Stimulated activated CD8-positive, alpha-beta memory T cell treated with anti-CD3 and anti-CD28 coated beads, Interleukin-4, amount 100 ng/mL, for 48 hours (primary cell): ENCODE data around the gene GLIS1.

Source experiments
- DNase-seq: peaks from one replicate; pipeline ENCODE4 v3.0.0-alpha.2; 2020

GLIS1 gene

GRCh38 chr1:53476579-53476978 lies 262.4 kb downstream of the GLIS1 start:
- DNase-seq: no peak

- no peak for DNase-seq
Measured at GRCh38 chr1:53475664-53476063, 263.3 kb downstream of the GLIS1 start.

- DNase-seq: no peak
Measured at GRCh38 chr1:53473463-53473862, 265.5 kb downstream of the GLIS1 start.

- no peak for DNase-seq
Measured at GRCh38 chr1:53471000-53471399, 268.0 kb downstream of the GLIS1 start.

- DNase-seq: no peak
Measured at GRCh38 chr1:53470584-53470983, 268.4 kb downstream of the GLIS1 start.

- DNase-seq: no peak
Measured at GRCh38 chr1:53470155-53470554, 268.8 kb downstream of the GLIS1 start.

GRCh38 chr1:53469373-53469772 lies 269.6 kb downstream of the GLIS1 start:
- no peak for DNase-seq

GRCh38 chr1:53468374-53468773 lies 270.6 kb downstream of the GLIS1 start:
- no peak for DNase-seq

- no peak for DNase-seq
Measured at GRCh38 chr1:53467391-53467790, 271.6 kb downstream of the GLIS1 start.

GRCh38 chr1:53465023-53465957 lies 273.7 kb downstream of the GLIS1 start:
- no peak for DNase-seq

GRCh38 chr1:53463961-53464899 lies 274.7 kb downstream of the GLIS1 start:
- no peak for DNase-seq

- DNase-seq: no peak
Measured at GRCh38 chr1:53462769-53463501, 276.0 kb downstream of the GLIS1 start.

GRCh38 chr1:53462193-53462592 lies 276.8 kb downstream of the GLIS1 start:
- no peak for DNase-seq

GRCh38 chr1:53461323-53462044 lies 277.5 kb downstream of the GLIS1 start:
- no peak for DNase-seq

GRCh38 chr1:53460666-53461322 lies 278.2 kb downstream of the GLIS1 start:
- DNase-seq: no peak

- DNase-seq: no peak
Measured at GRCh38 chr1:53460211-53460634, 278.7 kb downstream of the GLIS1 start.

- DNase-seq: no peak
Measured at GRCh38 chr1:53459321-53460175, 279.4 kb downstream of the GLIS1 start, which contains the start of gene DMRTB1. TSS of gene DMRTB1 (plus strand) at chr1:53459399. CDS start at chr1:53459454, 55 bp downstream.

GRCh38 chr1:53458634-53459033 lies 280.3 kb downstream of the GLIS1 start:
- DNase-seq: no peak
